ENCODE measurements around the gene OR51B2.

DNA sequence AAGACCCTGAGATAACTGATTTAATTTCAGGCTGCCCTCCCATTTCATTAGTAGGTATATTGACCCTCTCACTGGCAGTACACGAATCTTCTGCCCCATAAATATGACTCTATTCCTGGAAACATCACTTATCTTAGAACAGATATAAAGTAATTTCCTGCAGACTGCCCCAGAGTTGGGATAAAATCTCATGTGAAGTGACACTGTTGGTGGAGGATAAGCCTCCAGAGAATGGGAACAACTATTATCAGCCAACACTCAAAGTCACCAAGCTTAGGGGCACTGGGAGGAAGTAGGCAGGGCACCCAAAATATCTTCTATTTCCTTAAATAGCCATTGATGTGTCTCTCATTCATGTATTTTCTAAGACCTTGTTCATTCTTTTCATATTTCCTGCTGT is 11.1 kb upstream of the OR51B2 start:
- TF ChIP-seq, protein P1, sequence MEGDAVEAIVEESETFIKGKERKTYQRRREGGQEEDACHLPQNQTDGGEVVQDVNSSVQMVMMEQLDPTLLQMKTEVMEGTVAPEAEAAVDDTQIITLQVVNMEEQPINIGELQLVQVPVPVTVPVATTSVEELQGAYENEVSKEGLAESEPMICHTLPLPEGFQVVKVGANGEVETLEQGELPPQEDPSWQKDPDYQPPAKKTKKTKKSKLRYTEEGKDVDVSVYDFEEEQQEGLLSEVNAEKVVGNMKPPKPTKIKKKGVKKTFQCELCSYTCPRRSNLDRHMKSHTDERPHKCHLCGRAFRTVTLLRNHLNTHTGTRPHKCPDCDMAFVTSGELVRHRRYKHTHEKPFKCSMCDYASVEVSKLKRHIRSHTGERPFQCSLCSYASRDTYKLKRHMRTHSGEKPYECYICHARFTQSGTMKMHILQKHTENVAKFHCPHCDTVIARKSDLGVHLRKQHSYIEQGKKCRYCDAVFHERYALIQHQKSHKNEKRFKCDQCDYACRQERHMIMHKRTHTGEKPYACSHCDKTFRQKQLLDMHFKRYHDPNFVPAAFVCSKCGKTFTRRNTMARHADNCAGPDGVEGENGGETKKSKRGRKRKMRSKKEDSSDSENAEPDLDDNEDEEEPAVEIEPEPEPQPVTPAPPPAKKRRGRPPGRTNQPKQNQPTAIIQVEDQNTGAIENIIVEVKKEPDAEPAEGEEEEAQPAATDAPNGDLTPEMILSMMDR (IDR thresholded peaks at IDR 0.05; ENCODE audit: low read depth, low read length, poor library complexity, severe bottlenecking) = no peak
- no peak for TF ChIP-seq EZH2phosphoT487 (IDR thresholded peaks at IDR 0.05; ENCODE audit: borderline replicate concordance, low read length)

All from DOHH2 (cell line).